Measurements from ENCODE around the gene TEAD1.

DNA sequence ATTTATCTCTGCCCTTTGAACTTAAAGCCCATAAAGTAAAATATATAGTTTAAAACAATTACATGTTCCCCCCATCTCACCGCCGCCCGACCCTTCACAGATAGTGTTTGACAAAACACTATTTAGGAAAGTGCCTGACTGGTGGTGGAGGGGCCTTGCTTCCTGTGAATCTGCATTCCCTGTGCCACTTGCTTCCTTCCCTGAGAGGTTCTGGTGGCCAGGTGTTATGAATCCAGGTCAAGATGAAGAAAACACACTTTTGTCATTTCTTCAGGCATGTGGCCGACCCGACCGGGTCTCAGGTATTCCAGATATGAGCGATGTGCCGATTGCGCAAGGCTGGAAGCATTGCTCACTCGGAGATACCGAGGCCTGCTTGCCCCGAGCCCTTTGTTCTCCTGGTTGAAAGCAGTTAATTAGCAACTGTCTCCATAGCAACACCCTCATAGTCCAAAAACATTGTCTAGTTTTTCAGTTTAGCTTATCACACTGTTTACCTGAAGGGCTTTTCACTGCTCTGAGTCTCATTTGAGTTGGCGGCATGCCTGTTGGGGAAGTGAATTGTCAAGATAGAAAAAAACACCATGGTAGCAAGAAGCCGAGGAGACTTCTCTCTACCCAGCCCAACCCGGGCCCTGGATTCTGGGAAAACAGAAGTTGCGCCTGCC lies 128.3 kb downstream of the TEAD1 start:
- TF ChIP-seq, protein P1, sequence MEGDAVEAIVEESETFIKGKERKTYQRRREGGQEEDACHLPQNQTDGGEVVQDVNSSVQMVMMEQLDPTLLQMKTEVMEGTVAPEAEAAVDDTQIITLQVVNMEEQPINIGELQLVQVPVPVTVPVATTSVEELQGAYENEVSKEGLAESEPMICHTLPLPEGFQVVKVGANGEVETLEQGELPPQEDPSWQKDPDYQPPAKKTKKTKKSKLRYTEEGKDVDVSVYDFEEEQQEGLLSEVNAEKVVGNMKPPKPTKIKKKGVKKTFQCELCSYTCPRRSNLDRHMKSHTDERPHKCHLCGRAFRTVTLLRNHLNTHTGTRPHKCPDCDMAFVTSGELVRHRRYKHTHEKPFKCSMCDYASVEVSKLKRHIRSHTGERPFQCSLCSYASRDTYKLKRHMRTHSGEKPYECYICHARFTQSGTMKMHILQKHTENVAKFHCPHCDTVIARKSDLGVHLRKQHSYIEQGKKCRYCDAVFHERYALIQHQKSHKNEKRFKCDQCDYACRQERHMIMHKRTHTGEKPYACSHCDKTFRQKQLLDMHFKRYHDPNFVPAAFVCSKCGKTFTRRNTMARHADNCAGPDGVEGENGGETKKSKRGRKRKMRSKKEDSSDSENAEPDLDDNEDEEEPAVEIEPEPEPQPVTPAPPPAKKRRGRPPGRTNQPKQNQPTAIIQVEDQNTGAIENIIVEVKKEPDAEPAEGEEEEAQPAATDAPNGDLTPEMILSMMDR (IDR thresholded peaks at IDR 0.05): no peak
- no peak for TF ChIP-seq POLR2A (IDR thresholded peaks at IDR 0.05)
- peak in 1 of 2 donors; percentile 3 for TF ChIP-seq EP300 (IDR thresholded peaks at IDR 0.05)

Data from tibial nerve (tissue), 4 donors.